ENCODE results near the gene PSME3. TPM values are rescaled to one million over a fixed set of nuclear protein-coding genes. Genes with fewer than 3 reads are reported as not detected.

The PSME3 gene
- total and polyA plus RNA-seq, 2 of the 13 experiments (the other 11 are each of a cell fraction or from before 2014, with no cell fraction given): 66.3 to 135 TPM

DNA sequence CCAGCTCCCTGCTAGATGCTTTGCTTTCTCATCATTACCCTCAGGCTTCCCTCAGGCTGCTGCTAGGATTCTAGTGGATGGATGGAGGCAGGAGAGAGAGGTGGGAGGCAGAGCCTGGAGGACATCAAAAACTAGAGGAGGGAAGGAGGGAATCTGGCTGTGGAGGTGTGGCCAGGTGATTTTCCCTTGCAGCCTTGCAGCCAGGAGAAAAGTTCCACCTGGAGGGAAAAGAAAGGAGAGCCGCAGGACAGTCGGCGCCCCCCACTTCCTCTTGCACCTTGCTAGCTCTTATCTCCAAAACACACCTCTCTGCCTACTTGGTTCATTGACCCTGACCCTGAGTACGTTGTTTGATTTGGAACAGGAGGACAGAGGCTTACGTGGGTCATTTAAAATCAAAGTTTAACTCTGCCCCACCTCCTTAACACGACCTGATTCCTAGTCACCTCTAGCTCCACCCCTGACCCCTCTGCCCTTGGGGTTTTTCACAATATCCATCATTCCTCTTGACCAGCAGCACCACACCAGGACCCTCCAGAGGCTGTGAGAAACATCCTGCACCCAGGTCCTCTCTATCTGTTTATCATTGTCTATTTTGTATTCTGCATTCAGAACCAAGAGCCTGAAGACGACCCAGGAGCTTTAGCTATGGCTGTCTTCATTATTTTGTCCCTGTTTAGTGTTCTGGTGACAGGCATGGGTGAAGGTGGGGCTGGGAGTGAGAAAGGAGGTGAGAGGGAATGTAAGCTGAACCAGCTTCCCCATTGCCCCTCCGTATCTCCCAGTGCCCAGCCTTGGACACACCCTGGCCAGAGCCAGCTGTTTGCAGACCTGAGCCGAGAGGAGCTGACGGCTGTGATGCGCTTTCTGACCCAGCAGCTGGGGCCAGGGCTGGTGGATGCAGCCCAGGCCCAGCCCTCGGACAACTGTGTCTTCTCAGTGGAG, 33.7 kb downstream of the PSME3 start (continued):
- TF ChIP-seq, protein P1, sequence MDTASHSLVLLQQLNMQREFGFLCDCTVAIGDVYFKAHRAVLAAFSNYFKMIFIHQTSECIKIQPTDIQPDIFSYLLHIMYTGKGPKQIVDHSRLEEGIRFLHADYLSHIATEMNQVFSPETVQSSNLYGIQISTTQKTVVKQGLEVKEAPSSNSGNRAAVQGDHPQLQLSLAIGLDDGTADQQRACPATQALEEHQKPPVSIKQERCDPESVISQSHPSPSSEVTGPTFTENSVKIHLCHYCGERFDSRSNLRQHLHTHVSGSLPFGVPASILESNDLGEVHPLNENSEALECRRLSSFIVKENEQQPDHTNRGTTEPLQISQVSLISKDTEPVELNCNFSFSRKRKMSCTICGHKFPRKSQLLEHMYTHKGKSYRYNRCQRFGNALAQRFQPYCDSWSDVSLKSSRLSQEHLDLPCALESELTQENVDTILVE (CRISPR knock-in tag; IDR thresholded peaks at IDR 0.05): no peak
- TF ChIP-seq, protein P2, sequence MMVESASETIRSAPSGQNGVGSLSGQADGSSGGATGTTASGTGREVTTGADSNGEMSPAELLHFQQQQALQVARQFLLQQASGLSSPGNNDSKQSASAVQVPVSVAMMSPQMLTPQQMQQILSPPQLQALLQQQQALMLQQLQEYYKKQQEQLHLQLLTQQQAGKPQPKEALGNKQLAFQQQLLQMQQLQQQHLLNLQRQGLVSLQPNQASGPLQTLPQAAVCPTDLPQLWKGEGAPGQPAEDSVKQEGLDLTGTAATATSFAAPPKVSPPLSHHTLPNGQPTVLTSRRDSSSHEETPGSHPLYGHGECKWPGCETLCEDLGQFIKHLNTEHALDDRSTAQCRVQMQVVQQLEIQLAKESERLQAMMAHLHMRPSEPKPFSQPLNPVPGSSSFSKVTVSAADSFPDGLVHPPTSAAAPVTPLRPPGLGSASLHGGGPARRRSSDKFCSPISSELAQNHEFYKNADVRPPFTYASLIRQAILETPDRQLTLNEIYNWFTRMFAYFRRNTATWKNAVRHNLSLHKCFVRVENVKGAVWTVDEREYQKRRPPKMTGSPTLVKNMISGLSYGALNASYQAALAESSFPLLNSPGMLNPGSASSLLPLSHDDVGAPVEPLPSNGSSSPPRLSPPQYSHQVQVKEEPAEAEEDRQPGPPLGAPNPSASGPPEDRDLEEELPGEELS (CRISPR knock-in tag; IDR thresholded peaks at IDR 0.05): peak; percentile 90
- no peak; the same call in 1 of the 2 replicates for TF ChIP-seq ZNF430 (CRISPR knock-in tag; IDR thresholded peaks at IDR 0.05)
- TF ChIP-seq, protein P3, sequence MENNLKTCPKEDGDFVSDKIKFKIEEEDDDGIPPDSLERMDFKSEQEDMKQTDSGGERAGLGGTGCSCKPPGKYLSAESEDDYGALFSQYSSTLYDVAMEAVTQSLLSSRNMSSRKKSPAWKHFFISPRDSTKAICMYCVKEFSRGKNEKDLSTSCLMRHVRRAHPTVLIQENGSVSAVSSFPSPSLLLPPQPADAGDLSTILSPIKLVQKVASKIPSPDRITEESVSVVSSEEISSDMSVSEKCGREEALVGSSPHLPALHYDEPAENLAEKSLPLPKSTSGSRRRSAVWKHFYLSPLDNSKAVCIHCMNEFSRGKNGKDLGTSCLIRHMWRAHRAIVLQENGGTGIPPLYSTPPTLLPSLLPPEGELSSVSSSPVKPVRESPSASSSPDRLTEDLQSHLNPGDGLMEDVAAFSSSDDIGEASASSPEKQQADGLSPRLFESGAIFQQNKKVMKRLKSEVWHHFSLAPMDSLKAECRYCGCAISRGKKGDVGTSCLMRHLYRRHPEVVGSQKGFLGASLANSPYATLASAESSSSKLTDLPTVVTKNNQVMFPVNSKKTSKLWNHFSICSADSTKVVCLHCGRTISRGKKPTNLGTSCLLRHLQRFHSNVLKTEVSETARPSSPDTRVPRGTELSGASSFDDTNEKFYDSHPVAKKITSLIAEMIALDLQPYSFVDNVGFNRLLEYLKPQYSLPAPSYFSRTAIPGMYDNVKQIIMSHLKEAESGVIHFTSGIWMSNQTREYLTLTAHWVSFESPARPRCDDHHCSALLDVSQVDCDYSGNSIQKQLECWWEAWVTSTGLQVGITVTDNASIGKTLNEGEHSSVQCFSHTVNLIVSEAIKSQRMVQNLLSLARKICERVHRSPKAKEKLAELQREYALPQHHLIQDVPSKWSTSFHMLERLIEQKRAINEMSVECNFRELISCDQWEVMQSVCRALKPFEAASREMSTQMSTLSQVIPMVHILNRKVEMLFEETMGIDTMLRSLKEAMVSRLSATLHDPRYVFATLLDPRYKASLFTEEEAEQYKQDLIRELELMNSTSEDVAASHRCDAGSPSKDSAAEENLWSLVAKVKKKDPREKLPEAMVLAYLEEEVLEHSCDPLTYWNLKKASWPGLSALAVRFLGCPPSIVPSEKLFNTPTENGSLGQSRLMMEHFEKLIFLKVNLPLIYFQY (CRISPR knock-in tag; IDR thresholded peaks at IDR 0.05; ENCODE audit: borderline replicate concordance): peak; percentile 14; the same call in 1 of the 2 replicates
- peak; percentile 80 for TF ChIP-seq ISL2 (CRISPR knock-in tag; IDR thresholded peaks at IDR 0.05)
- peak; percentile 81 for TF ChIP-seq NFIC (IDR thresholded peaks at IDR 0.05; ENCODE audit: low read length)
- TF ChIP-seq ZBTB7B (CRISPR knock-in tag; IDR thresholded peaks at IDR 0.05): peak; percentile 94
- TF ChIP-seq ZFYVE20 (CRISPR knock-in tag; IDR thresholded peaks at IDR 0.05; ENCODE audit: borderline replicate concordance, low read depth): no peak
- TF ChIP-seq BRD4 (CRISPR knock-in tag; IDR thresholded peaks at IDR 0.05): 0 out of 2 replicates have a peak, but pooled peaks have one; percentile 14
- peak; percentile 47; the same call in 1 of the 2 replicates for TF ChIP-seq FOXA3 (CRISPR knock-in tag; IDR thresholded peaks at IDR 0.05)
- TF ChIP-seq ZNF326 (CRISPR knock-in tag; IDR thresholded peaks at IDR 0.05; ENCODE audit: borderline replicate concordance): no peak
- peak; percentile 84; the same call in 1 of the 2 replicates for TF ChIP-seq HMG20A (CRISPR knock-in tag; IDR thresholded peaks at IDR 0.05; ENCODE audit: borderline replicate concordance)
- TF ChIP-seq SMAD1 (CRISPR knock-in tag; IDR thresholded peaks at IDR 0.05; ENCODE audit: borderline replicate concordance, low read depth): no peak
- peak; percentile 86 for TF ChIP-seq DPF2 (CRISPR knock-in tag; IDR thresholded peaks at IDR 0.05; ENCODE audit: borderline replicate concordance, low read depth)
- TF ChIP-seq GLI4 (CRISPR knock-in tag; IDR thresholded peaks at IDR 0.05; ENCODE audit: borderline replicate concordance): no peak
- TF ChIP-seq, protein P4, sequence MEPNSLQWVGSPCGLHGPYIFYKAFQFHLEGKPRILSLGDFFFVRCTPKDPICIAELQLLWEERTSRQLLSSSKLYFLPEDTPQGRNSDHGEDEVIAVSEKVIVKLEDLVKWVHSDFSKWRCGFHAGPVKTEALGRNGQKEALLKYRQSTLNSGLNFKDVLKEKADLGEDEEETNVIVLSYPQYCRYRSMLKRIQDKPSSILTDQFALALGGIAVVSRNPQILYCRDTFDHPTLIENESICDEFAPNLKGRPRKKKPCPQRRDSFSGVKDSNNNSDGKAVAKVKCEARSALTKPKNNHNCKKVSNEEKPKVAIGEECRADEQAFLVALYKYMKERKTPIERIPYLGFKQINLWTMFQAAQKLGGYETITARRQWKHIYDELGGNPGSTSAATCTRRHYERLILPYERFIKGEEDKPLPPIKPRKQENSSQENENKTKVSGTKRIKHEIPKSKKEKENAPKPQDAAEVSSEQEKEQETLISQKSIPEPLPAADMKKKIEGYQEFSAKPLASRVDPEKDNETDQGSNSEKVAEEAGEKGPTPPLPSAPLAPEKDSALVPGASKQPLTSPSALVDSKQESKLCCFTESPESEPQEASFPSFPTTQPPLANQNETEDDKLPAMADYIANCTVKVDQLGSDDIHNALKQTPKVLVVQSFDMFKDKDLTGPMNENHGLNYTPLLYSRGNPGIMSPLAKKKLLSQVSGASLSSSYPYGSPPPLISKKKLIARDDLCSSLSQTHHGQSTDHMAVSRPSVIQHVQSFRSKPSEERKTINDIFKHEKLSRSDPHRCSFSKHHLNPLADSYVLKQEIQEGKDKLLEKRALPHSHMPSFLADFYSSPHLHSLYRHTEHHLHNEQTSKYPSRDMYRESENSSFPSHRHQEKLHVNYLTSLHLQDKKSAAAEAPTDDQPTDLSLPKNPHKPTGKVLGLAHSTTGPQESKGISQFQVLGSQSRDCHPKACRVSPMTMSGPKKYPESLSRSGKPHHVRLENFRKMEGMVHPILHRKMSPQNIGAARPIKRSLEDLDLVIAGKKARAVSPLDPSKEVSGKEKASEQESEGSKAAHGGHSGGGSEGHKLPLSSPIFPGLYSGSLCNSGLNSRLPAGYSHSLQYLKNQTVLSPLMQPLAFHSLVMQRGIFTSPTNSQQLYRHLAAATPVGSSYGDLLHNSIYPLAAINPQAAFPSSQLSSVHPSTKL (CRISPR knock-in tag; IDR thresholded peaks at IDR 0.05): peak; percentile 89

Data from HepG2 (cell line).